Fibroblast of pulmonary artery (primary cell): ENCODE data around the gene RAPGEF6.

Source experiments
- DNase-seq: peaks from one replicate; pipeline ENCODE4 v3.0.0-alpha.2; 2010; ENCODE audit warnings: low read depth
- H3K4me3 ChIP-seq: replicated peaks from 2 replicates; pipeline ENCODE4 v1.5.1; 2011; ENCODE audit warnings: low read depth, mild to moderate bottlenecking, control low read depth, low read length, moderate library complexity
- CTCF ChIP-seq: IDR thresholded peaks from 2 replicates; pipeline ENCODE4 v1.5.1; 2011; ENCODE audit warnings: mild to moderate bottlenecking, control low read depth, low read length, inconsistent platforms; ENCODE audit errors: missing control alignments

The RAPGEF6 gene

DNA sequence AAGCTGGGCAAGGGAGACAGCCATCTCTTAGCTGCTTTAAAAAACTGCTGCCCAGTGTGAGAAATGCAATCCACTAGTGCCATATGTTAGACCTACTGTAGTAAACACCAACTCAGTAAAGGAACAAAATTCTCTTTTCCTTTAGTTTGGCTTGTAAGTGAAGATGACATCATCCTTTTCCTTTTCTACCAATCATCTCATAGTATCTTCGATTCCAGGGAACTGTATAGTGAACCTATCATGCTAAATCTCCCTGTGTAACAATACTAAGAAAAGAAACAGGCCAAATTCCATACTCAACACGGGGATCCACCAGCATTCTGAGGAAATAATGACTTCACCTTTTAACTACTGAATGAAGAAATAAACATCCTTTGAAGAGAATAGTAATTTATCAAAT, 100.1 kb downstream of the RAPGEF6 start:
- no peak overlapping the region for H3K4me3 ChIP-seq
- TF ChIP-seq CTCF = no peak
- DNase-seq = peak; percentile 20

DNA sequence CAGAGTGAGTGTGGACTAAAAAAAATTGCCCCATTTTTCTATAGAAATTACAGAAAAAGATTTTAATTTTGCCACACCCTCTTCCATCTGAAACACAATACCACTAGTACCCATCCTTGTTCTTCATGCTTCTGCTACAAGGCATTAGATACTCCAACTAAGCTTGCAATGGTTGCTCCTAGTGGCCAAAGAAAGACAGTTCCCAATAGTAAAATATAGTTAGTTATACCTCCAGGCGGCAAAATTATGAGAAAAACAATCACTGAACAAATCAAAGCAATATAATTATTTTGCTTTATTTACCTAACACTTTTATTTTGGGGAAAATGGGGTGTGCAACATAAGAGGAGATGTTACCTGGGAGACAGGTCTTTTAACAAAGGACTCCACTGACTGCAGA, 101.2 kb downstream of the RAPGEF6 start:
- no peak overlapping the region for H3K4me3 ChIP-seq

DNA sequence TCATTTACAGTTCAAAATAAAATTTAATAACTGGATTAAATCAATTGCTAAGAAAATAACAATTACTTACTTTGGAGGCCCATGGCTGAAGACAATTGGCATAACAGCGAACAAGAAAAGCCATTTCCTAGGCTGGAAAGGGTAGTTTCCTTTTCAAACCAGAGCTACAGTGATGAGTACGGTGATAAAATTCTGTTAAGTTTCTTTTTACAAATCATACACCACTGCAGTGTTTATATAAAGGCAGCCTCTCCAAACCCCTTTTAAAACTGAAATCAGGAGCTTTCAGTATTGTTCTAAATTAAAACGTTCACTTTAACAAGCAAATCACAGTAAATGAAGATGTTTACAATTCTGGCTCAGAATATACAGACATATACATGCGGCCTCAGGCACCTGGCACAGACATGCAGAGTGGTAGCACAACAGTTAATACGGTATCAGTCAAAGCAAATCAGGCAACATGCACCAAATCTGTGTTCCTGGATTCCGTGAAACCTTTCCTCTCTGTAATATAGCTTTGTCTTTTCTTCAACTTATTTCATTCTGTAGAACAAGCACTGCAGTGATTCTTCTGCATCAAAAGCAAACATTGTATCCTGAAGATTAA, 102.9 kb downstream of the RAPGEF6 start:
- DNase-seq = no peak
- no peak overlapping the region for H3K4me3 ChIP-seq
- TF ChIP-seq CTCF = no peak

More for the DNA sequence above, 101.2 kb downstream of the RAPGEF6 start:
- TF ChIP-seq CTCF = peak; percentile 26
- no peak for DNase-seq

DNA sequence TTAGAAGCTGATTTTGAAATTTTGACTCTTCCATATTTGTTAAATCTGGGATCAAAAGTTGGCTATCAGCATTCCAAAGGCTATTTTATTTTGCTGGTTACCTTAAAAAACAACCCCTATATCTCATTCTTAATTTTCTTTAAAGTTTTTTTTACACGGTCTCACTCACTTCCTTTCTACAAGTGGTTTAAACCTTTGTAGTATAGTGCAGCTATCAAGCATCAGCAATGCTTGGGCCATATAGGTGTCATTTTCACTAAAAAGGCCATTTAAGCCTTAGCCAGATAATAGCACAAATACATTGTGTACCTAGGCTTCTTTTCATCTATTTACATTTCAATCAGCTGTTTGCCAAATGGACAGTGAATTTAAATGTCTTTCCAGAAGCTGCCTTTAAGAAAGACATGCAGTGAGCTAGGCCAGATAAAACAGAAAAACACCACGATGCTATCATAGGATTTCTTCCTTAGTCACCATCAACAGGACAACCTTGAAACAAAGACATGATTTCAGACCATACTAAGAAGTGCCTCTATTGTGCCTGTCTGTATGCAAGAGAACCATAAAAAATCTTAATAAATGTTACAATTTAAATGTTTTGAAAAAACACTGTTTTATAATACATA, 104.2 kb downstream of the RAPGEF6 start:
- no peak overlapping the region for H3K4me3 ChIP-seq
- TF ChIP-seq CTCF = no peak
- DNase-seq = no peak

GRCh38 chr5:131528682-131529081, 106.3 kb downstream of the RAPGEF6 start:
- TF ChIP-seq CTCF = no peak
- no peak overlapping the region for H3K4me3 ChIP-seq
- DNase-seq = no peak

- TF ChIP-seq CTCF = no peak
- no peak overlapping the region for H3K4me3 ChIP-seq
- peak; percentile 77 for DNase-seq
Observed at GRCh38 chr5:131525805-131526204, 109.2 kb downstream of the RAPGEF6 start.

DNA sequence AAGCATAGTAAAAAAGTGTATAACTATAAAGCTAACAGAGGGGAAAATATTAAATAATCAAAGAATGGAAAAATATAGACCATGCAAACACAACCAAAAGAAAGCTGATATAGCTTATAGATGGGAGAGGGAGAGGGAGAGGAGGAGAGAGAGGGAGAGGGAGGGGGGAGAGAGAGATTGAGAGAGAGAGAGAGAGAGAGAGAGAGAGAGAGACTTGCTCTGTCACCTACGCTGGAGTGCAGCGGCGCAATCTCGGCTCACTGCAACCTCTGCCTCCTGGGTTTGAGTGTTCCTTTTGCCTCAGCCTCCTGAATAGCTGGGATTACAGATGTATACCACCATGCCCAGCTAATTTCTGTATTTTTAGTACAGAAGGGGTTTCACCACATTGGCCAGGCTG, 110.6 kb downstream of the RAPGEF6 start:
- no peak for TF ChIP-seq CTCF
- no peak overlapping the region for H3K4me3 ChIP-seq
- DNase-seq = no peak
